GM12891 (cell line): ENCODE results near the gene SLC13A5.

Source experiments
- POLR2A ChIP-seq: IDR thresholded peaks from 2 replicates; pipeline ENCODE4 v1.6.1; 2011; ENCODE audit warnings: low read depth, low read length, control low read depth
- POLR2AphosphoS5 ChIP-seq: IDR thresholded peaks from 2 replicates; pipeline ENCODE4 v1.6.1; 2011; ENCODE audit warnings: low read depth, low read length, control low read depth
- TAF1 ChIP-seq: IDR thresholded peaks from 2 replicates; pipeline ENCODE4 v1.6.1; 2011; ENCODE audit warnings: low read depth, low read length, control low read depth

DNA sequence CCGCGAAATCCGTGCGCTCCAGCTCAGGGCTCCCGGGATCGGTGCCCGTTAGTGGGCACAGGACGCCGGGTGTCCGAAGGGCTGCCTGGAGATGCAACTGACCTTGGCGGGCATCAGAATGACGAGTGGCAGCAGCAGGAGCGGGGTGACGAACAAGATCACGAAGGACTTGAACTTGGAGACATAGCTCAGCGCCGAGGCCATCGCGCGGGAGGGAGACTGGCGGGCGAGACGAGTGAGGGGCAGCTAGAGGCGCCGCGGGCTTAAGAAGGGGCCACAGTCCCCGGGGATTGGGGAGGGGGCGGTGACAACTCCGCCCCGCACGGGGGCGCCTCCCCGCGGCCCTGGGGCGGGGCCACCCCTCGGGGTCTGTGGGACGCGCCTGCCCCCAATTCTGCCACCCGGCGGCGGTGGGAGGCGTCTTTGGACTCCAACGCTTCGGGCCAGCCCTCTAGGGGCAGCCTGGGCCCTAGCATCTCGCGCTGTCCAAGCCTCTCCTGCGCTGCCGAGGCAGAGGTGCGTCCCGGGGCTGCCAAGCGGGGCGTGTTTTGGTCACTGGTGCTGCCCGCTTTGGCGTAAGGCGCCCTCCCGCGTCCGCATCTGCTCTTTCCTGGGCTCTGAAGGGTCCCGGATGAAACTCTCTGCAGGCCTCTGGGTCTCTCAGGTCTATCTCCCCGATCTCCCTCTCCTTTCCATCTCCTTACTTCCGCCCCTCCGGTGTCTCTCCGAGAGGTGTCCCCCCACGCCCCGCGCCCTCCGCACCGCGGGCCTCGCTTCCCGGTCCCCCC lies at the start of gene SLC13A5:
- TF ChIP-seq POLR2AphosphoS5: no peak
- TF ChIP-seq TAF1: no peak
- no peak for TF ChIP-seq POLR2A
